ENCODE results near the gene PIP4K2A. TPM values are rescaled to one million over a fixed set of nuclear protein-coding genes. Genes with fewer than 3 reads are reported as not detected.
A peak's percentile ranks its signal among the peaks of the same experiment; 100 is the strongest.

Gene PIP4K2A
- total RNA-seq, 1 donor from 2014 or later, result 28.6 TPM

GRCh38 chr10:22620929-22621328 lies 93.4 kb downstream of the PIP4K2A start:
- no peak for TF ChIP-seq CTCF (conservative IDR thresholded peaks at IDR 0.05; ENCODE audit: low read depth, low read length)
- no peak for DNase-seq (ENCODE audit: low read depth)
- H3K4me3 ChIP-seq (ENCODE audit: low read depth, low read length), result no peak overlapping the region

GRCh38 chr10:22620140-22620857 lies 94.1 kb downstream of the PIP4K2A start:
- no peak for TF ChIP-seq CTCF (conservative IDR thresholded peaks at IDR 0.05; ENCODE audit: low read depth, low read length)
- H3K4me3 ChIP-seq (ENCODE audit: low read depth, low read length), result no peak overlapping the region
- DNase-seq (ENCODE audit: low read depth), result peak; percentile 90

GRCh38 chr10:22619101-22619500 lies 95.3 kb downstream of the PIP4K2A start:
- no peak for TF ChIP-seq CTCF (conservative IDR thresholded peaks at IDR 0.05; ENCODE audit: low read depth, low read length)
- no peak for DNase-seq (ENCODE audit: low read depth)
- no peak overlapping the region for H3K4me3 ChIP-seq (ENCODE audit: low read depth, low read length)

- DNase-seq (ENCODE audit: low read depth), result no peak
- H3K4me3 ChIP-seq (ENCODE audit: low read depth, low read length), result no peak overlapping the region
- TF ChIP-seq CTCF (conservative IDR thresholded peaks at IDR 0.05; ENCODE audit: low read depth, low read length), result no peak
Observed at GRCh38 chr10:22618078-22618785, 96.1 kb downstream of the PIP4K2A start.

- peak; percentile 16 for TF ChIP-seq CTCF (conservative IDR thresholded peaks at IDR 0.05; ENCODE audit: low read depth, low read length)
- no peak for DNase-seq (ENCODE audit: low read depth)
- H3K4me3 ChIP-seq (ENCODE audit: low read depth, low read length), result no peak overlapping the region
Observed at GRCh38 chr10:22617516-22617915, 96.9 kb downstream of the PIP4K2A start.

- H3K4me3 ChIP-seq (ENCODE audit: low read depth, low read length), result no peak overlapping the region
- DNase-seq (ENCODE audit: low read depth), result no peak
- no peak for TF ChIP-seq CTCF (conservative IDR thresholded peaks at IDR 0.05; ENCODE audit: low read depth, low read length)
Observed at GRCh38 chr10:22617051-22617450, 97.3 kb downstream of the PIP4K2A start.

Data from epithelial cell of proximal tubule (primary cell).